ENCODE results near the gene SLC16A13. TPM values are rescaled to one million over a fixed set of nuclear protein-coding genes. Genes with fewer than 3 reads are reported as not detected.

The SLC16A13 gene
- total and polyA plus RNA-seq, 2 of the 8 experiments (the other 6 are each of a cell fraction or from before 2014, with no cell fraction given), result 5.4 to 5.8 TPM

GRCh38 chr17:6989779-6990178 is 46.0 kb upstream of the SLC16A13 start:
- H3K27me3 ChIP-seq (replicated peaks in 1 of 4; ENCODE audit: control insufficient read depth in 3 of 4, extremely low read depth in 1 of 4, insufficient read depth in 3 of 4, low read length in 3 of 4), result peaks cover 0 to 15% (median 9%) of the 10 kb centered on the region in 4 experiments; a peak in 6 of 7 replicates
- H3K27ac ChIP-seq (ENCODE audit: low read depth, low read length), result no peak overlapping the region
- H3K18ac ChIP-seq (ENCODE audit: extremely low read depth, low read length), result no peak overlapping the region
- H2AFZ ChIP-seq (ENCODE audit: low read length), result no peak overlapping the region
- H3K4ac ChIP-seq (replicated peaks; ENCODE audit: insufficient read length, low read depth, low read length), result no peak overlapping the region
- H3K23ac ChIP-seq (ENCODE audit: insufficient read length), result no peak overlapping the region
- no peaks in the 10 kb centered on the region for H4K20me1 ChIP-seq (replicated peaks in 1 of 2; ENCODE audit: control insufficient read depth in 1 of 2, insufficient read depth in 2 of 2, low read length in 2 of 2)
- H2BK20ac ChIP-seq (ENCODE audit: low read length), result no peak overlapping the region
- H3K4me3 ChIP-seq (ENCODE audit: extremely low read depth in 1 of 4, insufficient read depth in 2 of 4, low read depth in 3 of 4, low read length in 4 of 4), result no peak overlapping the region
- H2BK12ac ChIP-seq (ENCODE audit: low read depth, low read length), result no peak overlapping the region
- no peak overlapping the region for H2BK15ac ChIP-seq (ENCODE audit: low read length)
- no peak for DNase-seq (ENCODE audit: low read depth in 1 of 2, low spot score in 2 of 2)
- H3K23me2 ChIP-seq (ENCODE audit: low read depth, low read length), result no peaks in the 10 kb centered on the region; the same call in 1 of the 2 replicates
- H2BK5ac ChIP-seq (ENCODE audit: low read depth, low read length), result no peak overlapping the region
- CTCF ChIA-PET (ENCODE audit: partially characterized antibody), result interaction anchor here (0.7 to 2.8 kb wide), 6 partner anchors 11 to 79 kb away, joined by 3 to 16 read pairs (median 5); no protein-coding TSS in a partner anchor
- no peaks in the 10 kb centered on the region for H3K79me2 ChIP-seq (ENCODE audit: control insufficient read depth in 1 of 2, insufficient read depth in 2 of 2, low read length in 2 of 2)
- H3K36me3 ChIP-seq (ENCODE audit: control insufficient read depth in 2 of 4, insufficient read depth in 4 of 4, low read length in 3 of 4), result no peaks in the 10 kb centered on the region
- no peaks in the 10 kb centered on the region for H3K79me1 ChIP-seq (ENCODE audit: low read depth, low read length)
- no peak overlapping the region for H2AK5ac ChIP-seq (ENCODE audit: low read depth, low read length)
- H3K56ac ChIP-seq (replicated peaks; ENCODE audit: insufficient read length, low read depth, low read length), result no peak overlapping the region
- H3K4me1 ChIP-seq (replicated peaks in 1 of 4; ENCODE audit: control insufficient read depth in 3 of 4, insufficient read depth in 4 of 4, low read length in 3 of 4), result no peaks in the 10 kb centered on the region
- no peak overlapping the region for H3K9ac ChIP-seq (replicated peaks in 1 of 4; ENCODE audit: extremely low read depth in 1 of 4, low read depth in 3 of 4, low read length in 3 of 4)
- H4K8ac ChIP-seq (ENCODE audit: extremely low read depth, insufficient read depth, low read length), result no peak overlapping the region
- H4K91ac ChIP-seq (replicated peaks; ENCODE audit: insufficient read length, low read length), result no peak overlapping the region
- H3K4me2 ChIP-seq (ENCODE audit: insufficient read depth in 1 of 2, low read depth in 2 of 2, low read length in 2 of 2), result no peak overlapping the region
- no peak for FAIRE-seq
- 95% methylated on average over 2 of the region's 2 CpGs; no CpG with 5 or more reads in 1 of the 2 experiments for WGBS, 2 experiments (ENCODE audit: extremely low coverage in 1 of 2, insufficient coverage in 1 of 2, insufficient read length in 1 of 2, insufficient replicate concordance in 2 of 2, low coverage in 1 of 2, low lambda C conversion rate in 2 of 2, missing lambda C conversion rate in 1 of 2)
- no peak overlapping the region for H2BK120ac ChIP-seq (replicated peaks; ENCODE audit: low read depth, low read length)
- POLR2A ChIA-PET (ENCODE audit: partially characterized antibody), result no interaction called here
- no peak overlapping the region for H3K14ac ChIP-seq (ENCODE audit: insufficient read length)
- H3K9me3 ChIP-seq (ENCODE audit: insufficient read depth in 2 of 2, low read depth in 1 of 2, low read length in 1 of 2), result no peaks in the 10 kb centered on the region
- H4K5ac ChIP-seq (ENCODE audit: insufficient read length, low read depth, low read length), result no peak overlapping the region
- TF ChIP-seq CBX5 (IDR thresholded peaks at IDR 0.05; ENCODE audit: low read depth, low read length), result no peak
- TF ChIP-seq CTCF (IDR thresholded peaks at IDR 0.05; ENCODE audit: control extremely low read depth in 1 of 3, insufficient read depth in 1 of 3, low read depth in 1 of 3, low read length in 3 of 3), result no peak
- no peak for TF ChIP-seq RXRA (IDR thresholded peaks at IDR 0.05; ENCODE audit: insufficient read depth, low read depth, low read length)
- no peak for TF ChIP-seq RAD21 (IDR thresholded peaks at IDR 0.05 in 1 of 2, conservative IDR thresholded peaks at IDR 0.05 in 1 of 2; ENCODE audit: low read depth in 2 of 2, low read length in 2 of 2)

Measured in H1 (cell line).